ENCODE measurements around the gene RPS16. TPM values are rescaled to one million over a fixed set of nuclear protein-coding genes. Genes with fewer than 3 reads are reported as not detected.

The RPS16 gene
- total and polyA plus RNA-seq, 12 donors = 936 to 3,280 (median 1,424) TPM

GRCh38 chr19:39411081-39411831 lies 24.5 kb downstream of the RPS16 start:
- ATAC-seq = no peak
- DNase-seq = no peak
- peaks cover 6 to 31% (median 9%) of the 10 kb centered on the region in 9 donors for H3K36me3 ChIP-seq
- H3K27me3 ChIP-seq = no peaks in the 10 kb centered on the region
- no peaks in the 10 kb centered on the region for H3K9me3 ChIP-seq
- H3K4me1 ChIP-seq = peaks cover 11 to 63% (median 50%) of the 10 kb centered on the region in 9 donors
- no peak for TF ChIP-seq CTCF (IDR thresholded peaks at IDR 0.05)
- WGBS, 2 donors = 17 to 22% methylated on average over 9 of the region's 9 CpGs
- peak overlapping the region; percentile 94 to 100 (median 99) for H3K27ac ChIP-seq
- peak overlapping the region in 8 of 10 donors; percentile 67 to 98 (median 90) for H3K4me3 ChIP-seq
- intact Hi-C loops (cut with DNase I) = loop anchor here in 6 of 10 donors (1.0 to 10.0 kb wide), 6 partner anchors 13 to 286 kb away; partner anchors contain the start of genes SAMD4B (in 3 of the 6), EID2B (in 1 of the 6) and PAK4 (in 1 of the 6)

GRCh38 chr19:39410831-39411080 lies 25.0 kb downstream of the RPS16 start:
- ATAC-seq = no peak
- intact Hi-C loops (cut with DNase I) = loop anchor here in 6 of 10 donors (1.0 to 10.0 kb wide), 6 partner anchors 12 to 286 kb away; partner anchors contain the start of genes SAMD4B (in 3 of the 6), EID2B (in 1 of the 6) and PAK4 (in 1 of the 6)

GRCh38 chr19:39410017-39410830 lies 25.5 kb downstream of the RPS16 start:
- intact Hi-C loops (cut with DNase I) = loop anchor here in 4 of 10 donors (2.0 to 10.0 kb wide), 4 partner anchors 13 to 285 kb away; partner anchors contain the start of genes SAMD4B (in 3 of the 4), EID2B (in 1 of the 4) and PAK4 (in 1 of the 4)
- Histone ChIP-seq H3K27ac (peak overlapping the region; percentile 94 to 100 (median 99)), H3K4me1 (peaks cover 18 to 64% (median 49%) of the 10 kb centered on the region in 9 donors), H3K27me3 (no peaks in the 10 kb centered on the region), H3K9me3 (no peaks in the 10 kb centered on the region), H3K4me3 (peak overlapping the region; percentile 67 to 99 (median 90)), H3K36me3 (peaks cover 6 to 26% (median 9%) of the 10 kb centered on the region in 9 donors)
- DNase-seq (peak; percentile 83 to 87), ATAC-seq (peak; percentile 17 to 40 (median 28))
- 3% methylated on average over 26 to 35 of the region's 35 CpGs for WGBS, 2 donors
- TF ChIP-seq CTCF (IDR thresholded peaks at IDR 0.05) = no peak

More at GRCh38 chr19:39410831-39411080, 25.0 kb downstream of the RPS16 start:
- peak overlapping the region in 9 of 10 donors; percentile 67 to 98 (median 86) for H3K4me3 ChIP-seq
- H3K9me3 ChIP-seq = no peaks in the 10 kb centered on the region
- no peak for DNase-seq
- no peaks in the 10 kb centered on the region for H3K27me3 ChIP-seq
- H3K4me1 ChIP-seq = peaks cover 15 to 64% (median 54%) of the 10 kb centered on the region in 9 donors
- WGBS, 2 donors = 55 to 60% methylated on average over 1 of the region's 1 CpG
- H3K36me3 ChIP-seq = peaks cover 6 to 26% (median 9%) of the 10 kb centered on the region in 9 donors
- peak overlapping the region; percentile 94 to 100 (median 99) for H3K27ac ChIP-seq
- TF ChIP-seq CTCF (IDR thresholded peaks at IDR 0.05) = no peak

Data from heart right ventricle (tissue), 16 donors.